ENCODE measurements around the gene ZBTB22. TPM values are rescaled to one million over a fixed set of nuclear protein-coding genes. Genes with fewer than 3 reads are reported as not detected.

The ZBTB22 gene
- polyA plus RNA-seq, 1 donor from 2014 or later: 16.5 TPM

- Histone ChIP-seq H2AFZ (ENCODE audit: low read depth, low read length) (no peak overlapping the region), H3K4me3 (ENCODE audit: low read length) (peak overlapping the region; percentile 70), H4K20me1 (ENCODE audit: insufficient read depth) (no peaks in the 10 kb centered on the region), H3K4me2 (ENCODE audit: low read length) (peak overlapping the region; percentile 69), H3K27me3 (ENCODE audit: insufficient read depth, low read depth, low read length) (peaks cover 5% of the 10 kb centered on the region), H3K36me3 (ENCODE audit: insufficient read depth, low read length) (peaks cover 4% of the 10 kb centered on the region), H3K27ac (ENCODE audit: low read length) (no peak overlapping the region), H3K9me2 (ENCODE audit: insufficient read depth, low read length) (no peaks in the 10 kb centered on the region), H3K79me2 (replicated peaks; ENCODE audit: insufficient read depth, low read length) (peaks cover 19% of the 10 kb centered on the region), H3K9me3 (ENCODE audit: low read length) (no peaks in the 10 kb centered on the region), H3K9ac (ENCODE audit: low read length) (no peak overlapping the region), H3F3A (ENCODE audit: insufficient read depth, low read length, poor library complexity, severe bottlenecking) (peaks cover 6% of the 10 kb centered on the region)
- TF ChIP-seq SMC3 (conservative IDR thresholded peaks at IDR 0.05; ENCODE audit: poor library complexity): no peak
- TF ChIP-seq REST (IDR thresholded peaks at IDR 0.05; ENCODE audit: borderline replicate concordance): no peak
- no peak for TF ChIP-seq MXI1 (conservative IDR thresholded peaks at IDR 0.05; ENCODE audit: poor library complexity, severe bottlenecking)
- no peak for TF ChIP-seq CTCF (IDR thresholded peaks at IDR 0.05; ENCODE audit: poor library complexity, severe bottlenecking)
- TF ChIP-seq POLR2AphosphoS5 (IDR thresholded peaks at IDR 0.05): no peak
- no peak for TF ChIP-seq RAD21 (conservative IDR thresholded peaks at IDR 0.05)
- no peak for TF ChIP-seq TAF1 (IDR thresholded peaks at IDR 0.05; ENCODE audit: low read depth)
- no peak for TF ChIP-seq EZH2 (IDR thresholded peaks at IDR 0.05; ENCODE audit: borderline replicate concordance, insufficient read depth, low read length, poor library complexity, severe bottlenecking)
- TF ChIP-seq EP300 (conservative IDR thresholded peaks at IDR 0.05; ENCODE audit: poor library complexity, severe bottlenecking): no peak
These were observed 1.0 kb upstream of the ZBTB22 start for GRCh38 chr6:33318426-33319073.

GRCh38 chr6:33317419-33317668 is 200 bp downstream of the ZBTB22 start:
- TF ChIP-seq EP300 (conservative IDR thresholded peaks at IDR 0.05; ENCODE audit: poor library complexity, severe bottlenecking): no peak
- Histone ChIP-seq H3K27ac (ENCODE audit: low read length) (peak overlapping the region; percentile 87), H3K4me3 (ENCODE audit: low read length) (peak overlapping the region; percentile 70), H2AFZ (ENCODE audit: low read depth, low read length) (no peak overlapping the region), H3K4me2 (ENCODE audit: low read length) (no peak overlapping the region), H3F3A (ENCODE audit: insufficient read depth, low read length, poor library complexity, severe bottlenecking) (peaks cover 6% of the 10 kb centered on the region), H4K20me1 (ENCODE audit: insufficient read depth) (no peaks in the 10 kb centered on the region), H3K27me3 (ENCODE audit: insufficient read depth, low read depth, low read length) (peaks cover 17% of the 10 kb centered on the region), H3K9ac (ENCODE audit: low read length) (peak overlapping the region; percentile 68), H3K36me3 (ENCODE audit: insufficient read depth, low read length) (peaks cover 4% of the 10 kb centered on the region), H3K9me2 (ENCODE audit: insufficient read depth, low read length) (no peaks in the 10 kb centered on the region), H3K79me2 (replicated peaks; ENCODE audit: insufficient read depth, low read length) (peaks cover 15% of the 10 kb centered on the region), H3K9me3 (ENCODE audit: low read length) (no peaks in the 10 kb centered on the region)
